Stimulated activated effector memory CD8-positive, alpha-beta T cell treated with anti-CD3 and anti-CD28 coated beads, Interleukin-12 subunit alpha, Interleukin-12 subunit beta, amount 100 ng/mL, for 72 hours (primary cell): Measurements from ENCODE around the gene ILDR2.
A peak's percentile ranks its signal among the peaks of the same experiment; 100 is the strongest.

ENCODE experiments used
- ATAC-seq: fragments of 150-1000 bp; cut with Tn5 transposase; 2 replicates; pipeline ENCODE4 v1.10.0; 2021
- DNase-seq, 2 donors: peaks; one replicate each; pipeline ENCODE4 v3.0.0; 2021 to 2022; ENCODE audit warnings: low spot score in 2 of 2
- H3K27ac Mint-ChIP-seq: one replicate; pipeline ENCODE4 v1.8.0; 2022; ENCODE audit warnings: mild to moderate bottlenecking, mixed read lengths
- H3K36me3 Mint-ChIP-seq: one replicate; pipeline ENCODE4 v1.8.0; 2022; ENCODE audit warnings: mild to moderate bottlenecking, mixed read lengths
- H3K4me1 Mint-ChIP-seq: one replicate; pipeline ENCODE4 v1.8.0; 2022; ENCODE audit warnings: mixed read lengths
- H3K4me3 Mint-ChIP-seq: one replicate; pipeline ENCODE4 v1.8.0; 2022; ENCODE audit warnings: mild to moderate bottlenecking, mixed read lengths
- H3K9me3 Mint-ChIP-seq: one replicate; pipeline ENCODE4 v1.8.0; 2022; ENCODE audit warnings: mixed read lengths

The ILDR2 gene

GRCh38 chr1:166865926-166866325, 109.4 kb downstream of the ILDR2 start:
- Mint-ChIP-seq H3K4me1 (peaks cover 26% of the 10 kb centered on the region), H3K27ac (no peak overlapping the region), H3K4me3 (no peak overlapping the region), H3K9me3 (no peaks in the 10 kb centered on the region), H3K36me3 (peaks cover 84% of the 10 kb centered on the region)
- DNase-seq (peak in 1 of 2 donors; percentile 33), ATAC-seq (no peak)

DNA sequence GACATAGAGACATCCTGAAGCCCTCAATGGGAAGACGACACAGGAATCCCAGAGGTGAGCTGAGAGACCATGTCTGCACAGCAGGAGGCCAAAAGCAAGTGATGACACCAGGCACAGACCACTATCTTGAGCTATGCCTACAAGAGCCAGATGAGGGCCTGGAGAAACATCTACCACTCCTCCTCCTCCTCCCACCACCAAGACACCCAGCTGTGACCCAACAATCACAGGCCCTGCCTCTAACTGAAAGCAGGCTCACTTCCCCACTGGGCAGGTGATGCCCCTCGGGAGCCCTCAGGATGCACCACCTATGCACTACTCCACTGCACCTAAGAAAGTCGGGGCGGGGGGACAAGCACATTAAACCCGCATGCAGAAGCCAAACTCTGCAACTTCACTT, 115.7 kb downstream of the ILDR2 start:
- Mint-ChIP-seq H3K4me1 (peaks cover 10% of the 10 kb centered on the region), H3K4me3 (no peak overlapping the region), H3K9me3 (no peaks in the 10 kb centered on the region), H3K36me3 (peaks cover 100% of the 10 kb centered on the region), H3K27ac (peak overlapping the region; percentile 30)
- DNase-seq, result no peak
- ATAC-seq, result no peak

DNA sequence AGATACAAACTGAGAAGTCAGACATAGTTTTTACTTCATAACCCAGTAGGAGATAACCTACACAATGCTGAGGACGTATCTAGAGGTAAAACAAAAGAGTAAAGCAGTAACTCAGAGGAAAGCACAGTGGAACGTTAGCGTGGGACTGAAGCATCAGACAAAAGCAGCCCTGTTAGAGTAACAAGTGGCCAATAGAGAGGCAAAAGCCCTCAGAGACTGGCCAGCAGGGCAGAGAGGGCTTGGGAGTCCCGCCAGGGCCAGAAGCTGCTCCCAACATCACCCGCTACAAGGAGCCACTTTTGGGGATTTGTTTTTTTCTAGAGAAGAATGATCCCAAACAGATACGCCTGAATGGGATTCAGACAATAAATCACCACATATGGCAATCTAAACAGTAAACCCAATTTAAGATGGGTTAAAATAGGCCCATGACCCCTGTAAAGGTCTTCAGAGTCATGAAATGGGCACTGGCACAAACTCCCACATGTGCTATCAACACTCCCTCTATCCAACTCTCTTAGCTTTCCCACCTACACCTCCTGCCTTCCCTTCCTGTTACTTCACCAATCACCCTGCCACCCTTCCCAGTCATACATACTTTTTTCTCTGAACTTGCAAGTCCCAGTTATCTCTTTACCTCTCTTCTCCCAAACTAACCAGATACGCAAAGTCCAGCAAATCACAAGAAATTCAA, 116.5 kb downstream of the ILDR2 start:
- H3K27ac Mint-ChIP-seq, result peak overlapping the region; percentile 30
- no peak for ATAC-seq

More for the DNA sequence above, 116.5 kb downstream of the ILDR2 start:
- DNase-seq, result no peak
- Mint-ChIP-seq H3K4me3 (no peak overlapping the region), H3K4me1 (peaks cover 18% of the 10 kb centered on the region), H3K36me3 (peaks cover 100% of the 10 kb centered on the region), H3K9me3 (no peaks in the 10 kb centered on the region)
